Liver (tissue), 3 donors: Measurements from ENCODE around the gene KCNT1.

Source experiments
- FOXA1 ChIP-seq: IDR thresholded peaks from 2 replicates; pipeline ENCODE4 v1.6.1; 2016; ENCODE audit warnings: antibody characterized with exemption
- JUND ChIP-seq, 2 donors: IDR thresholded peaks; 2 replicates each; pipeline ENCODE4 v1.6.1; 2016; ENCODE audit warnings: antibody characterized with exemption in 2 of 2
- RAD21 ChIP-seq, 2 donors: IDR thresholded peaks; 2 replicates each; pipeline ENCODE4 v1.6.1; 2016; ENCODE audit warnings: antibody characterized with exemption in 2 of 2, mild to moderate bottlenecking in 2 of 2
- RXRA ChIP-seq, 2 donors: IDR thresholded peaks; 2 replicates each; pipeline ENCODE4 v1.6.1; 2017 to 2018; ENCODE audit warnings: antibody characterized with exemption in 2 of 2, mild to moderate bottlenecking in 1 of 2
- SP1 ChIP-seq: IDR thresholded peaks from 2 replicates; pipeline ENCODE4 v1.6.1; 2018; ENCODE audit warnings: antibody characterized with exemption, mild to moderate bottlenecking
- TAF1 ChIP-seq: conservative IDR thresholded peaks from 2 replicates; pipeline ENCODE4 v1.6.1; 2016; ENCODE audit warnings: antibody characterized with exemption, mild to moderate bottlenecking
- YY1 ChIP-seq: IDR thresholded peaks from 2 replicates; pipeline ENCODE4 v1.6.1; 2016; ENCODE audit warnings: antibody characterized with exemption, mild to moderate bottlenecking
- TF ChIP-seq, protein P1 (sequence below): fragments of 150-350 bp; IDR thresholded peaks from 2 replicates; pipeline ENCODE4 v1.5.1; 2017; ENCODE audit warnings: improper control_type of control experiment, low read depth, low read length; ENCODE audit not compliant: missing input control
- TF ChIP-seq, protein P2 (sequence below): IDR thresholded peaks from 2 replicates; pipeline ENCODE4 v1.6.1; 2016; ENCODE audit warnings: antibody characterized with exemption
- TF ChIP-seq, protein P3 (sequence below): IDR thresholded peaks from 2 replicates; pipeline ENCODE4 v1.6.1; 2016; ENCODE audit warnings: antibody characterized with exemption, mild to moderate bottlenecking
- donor health status: healthy.
- donor health status: healthy.

DNA sequence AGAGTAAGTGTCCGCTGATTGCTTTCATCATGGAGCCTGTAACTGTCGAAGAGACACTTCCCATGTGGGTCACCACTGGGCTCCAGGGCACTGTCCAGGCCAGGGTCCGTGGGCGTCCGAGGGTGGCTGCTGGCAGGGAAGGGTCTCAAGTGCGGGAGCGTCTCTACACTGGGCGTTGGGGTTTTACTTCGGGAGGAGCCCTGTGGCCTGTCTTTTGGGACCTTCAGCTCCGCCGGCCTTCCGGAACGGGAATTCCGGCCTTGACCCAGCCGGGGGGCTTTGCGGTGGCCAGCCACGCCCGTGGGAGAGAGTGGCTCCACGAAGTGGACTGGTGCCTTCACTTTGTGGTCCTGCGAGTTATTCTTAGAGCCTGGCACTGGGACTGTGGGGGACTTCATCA is 119.1 kb downstream of the KCNT1 start:
- TF ChIP-seq, protein P1, sequence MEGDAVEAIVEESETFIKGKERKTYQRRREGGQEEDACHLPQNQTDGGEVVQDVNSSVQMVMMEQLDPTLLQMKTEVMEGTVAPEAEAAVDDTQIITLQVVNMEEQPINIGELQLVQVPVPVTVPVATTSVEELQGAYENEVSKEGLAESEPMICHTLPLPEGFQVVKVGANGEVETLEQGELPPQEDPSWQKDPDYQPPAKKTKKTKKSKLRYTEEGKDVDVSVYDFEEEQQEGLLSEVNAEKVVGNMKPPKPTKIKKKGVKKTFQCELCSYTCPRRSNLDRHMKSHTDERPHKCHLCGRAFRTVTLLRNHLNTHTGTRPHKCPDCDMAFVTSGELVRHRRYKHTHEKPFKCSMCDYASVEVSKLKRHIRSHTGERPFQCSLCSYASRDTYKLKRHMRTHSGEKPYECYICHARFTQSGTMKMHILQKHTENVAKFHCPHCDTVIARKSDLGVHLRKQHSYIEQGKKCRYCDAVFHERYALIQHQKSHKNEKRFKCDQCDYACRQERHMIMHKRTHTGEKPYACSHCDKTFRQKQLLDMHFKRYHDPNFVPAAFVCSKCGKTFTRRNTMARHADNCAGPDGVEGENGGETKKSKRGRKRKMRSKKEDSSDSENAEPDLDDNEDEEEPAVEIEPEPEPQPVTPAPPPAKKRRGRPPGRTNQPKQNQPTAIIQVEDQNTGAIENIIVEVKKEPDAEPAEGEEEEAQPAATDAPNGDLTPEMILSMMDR = no peak
- TF ChIP-seq YY1 (no peak), TAF1 (no peak), JUND (IDR thresholded peaks at IDR 0.05) (no peak), FOXA1 (no peak), RAD21 (IDR thresholded peaks at IDR 0.05) (no peak), SP1 (no peak), RXRA (IDR thresholded peaks at IDR 0.05) (no peak)
- TF ChIP-seq, protein P2, sequence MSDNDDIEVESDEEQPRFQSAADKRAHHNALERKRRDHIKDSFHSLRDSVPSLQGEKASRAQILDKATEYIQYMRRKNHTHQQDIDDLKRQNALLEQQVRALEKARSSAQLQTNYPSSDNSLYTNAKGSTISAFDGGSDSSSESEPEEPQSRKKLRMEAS = no peak
- TF ChIP-seq, protein P3, sequence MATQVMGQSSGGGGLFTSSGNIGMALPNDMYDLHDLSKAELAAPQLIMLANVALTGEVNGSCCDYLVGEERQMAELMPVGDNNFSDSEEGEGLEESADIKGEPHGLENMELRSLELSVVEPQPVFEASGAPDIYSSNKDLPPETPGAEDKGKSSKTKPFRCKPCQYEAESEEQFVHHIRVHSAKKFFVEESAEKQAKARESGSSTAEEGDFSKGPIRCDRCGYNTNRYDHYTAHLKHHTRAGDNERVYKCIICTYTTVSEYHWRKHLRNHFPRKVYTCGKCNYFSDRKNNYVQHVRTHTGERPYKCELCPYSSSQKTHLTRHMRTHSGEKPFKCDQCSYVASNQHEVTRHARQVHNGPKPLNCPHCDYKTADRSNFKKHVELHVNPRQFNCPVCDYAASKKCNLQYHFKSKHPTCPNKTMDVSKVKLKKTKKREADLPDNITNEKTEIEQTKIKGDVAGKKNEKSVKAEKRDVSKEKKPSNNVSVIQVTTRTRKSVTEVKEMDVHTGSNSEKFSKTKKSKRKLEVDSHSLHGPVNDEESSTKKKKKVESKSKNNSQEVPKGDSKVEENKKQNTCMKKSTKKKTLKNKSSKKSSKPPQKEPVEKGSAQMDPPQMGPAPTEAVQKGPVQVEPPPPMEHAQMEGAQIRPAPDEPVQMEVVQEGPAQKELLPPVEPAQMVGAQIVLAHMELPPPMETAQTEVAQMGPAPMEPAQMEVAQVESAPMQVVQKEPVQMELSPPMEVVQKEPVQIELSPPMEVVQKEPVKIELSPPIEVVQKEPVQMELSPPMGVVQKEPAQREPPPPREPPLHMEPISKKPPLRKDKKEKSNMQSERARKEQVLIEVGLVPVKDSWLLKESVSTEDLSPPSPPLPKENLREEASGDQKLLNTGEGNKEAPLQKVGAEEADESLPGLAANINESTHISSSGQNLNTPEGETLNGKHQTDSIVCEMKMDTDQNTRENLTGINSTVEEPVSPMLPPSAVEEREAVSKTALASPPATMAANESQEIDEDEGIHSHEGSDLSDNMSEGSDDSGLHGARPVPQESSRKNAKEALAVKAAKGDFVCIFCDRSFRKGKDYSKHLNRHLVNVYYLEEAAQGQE = no peak
